Esophagus muscularis mucosa (tissue), 4 donors: Measurements from ENCODE around the gene LCE3C. TPM values are rescaled to one million over a fixed set of nuclear protein-coding genes. Genes with fewer than 3 reads are reported as not detected.
"Not testable (repeated sequence)": the region's sequence is repeated elsewhere in the genome, so short reads cannot be mapped to it uniquely, and the experiment has no call there.

Experiments used
- DNase-seq: peaks from one replicate; pipeline ENCODE4 v3.0.0-alpha.2; 2017; ENCODE audit errors: extremely low spot score
- H3K27ac ChIP-seq, 4 donors: fragments of 200-600 bp; sonication (generic); replicated peaks in 1 of 4; 1 replicate in 3 of 4; 2 replicates in 1 of 4; pipeline ENCODE4 v1.5.1; 2016 to 2019; ENCODE audit warnings: mild to moderate bottlenecking in 1 of 4
- H3K27me3 ChIP-seq, 4 donors: fragments of 200-600 bp; sonication (generic); one replicate each; pipeline versions ENCODE4 v1.5.1 to v1.6.0; 2016 to 2019
- H3K36me3 ChIP-seq, 4 donors: fragments of 200-600 bp; sonication (generic); one replicate each; pipeline ENCODE4 v1.5.1; 2016 to 2019
- H3K4me1 ChIP-seq, 4 donors: fragments of 200-600 bp; sonication (generic); one replicate each; pipeline ENCODE4 v1.5.1; 2016 to 2019
- H3K4me3 ChIP-seq, 4 donors: fragments of 200-600 bp; sonication (generic); 1 replicate in 2 of 4; 2 replicates in 2 of 4; pipeline ENCODE4 v1.5.1; 2016 to 2019; ENCODE audit warnings: mild to moderate bottlenecking in 4 of 4, moderate library complexity in 1 of 4
- H3K9me3 ChIP-seq, 4 donors: fragments of 200-600 bp; sonication (generic); 1 replicate in 3 of 4; 2 replicates in 1 of 4; pipeline ENCODE4 v1.5.1; 2016 to 2019
- EP300 ChIP-seq: sonication (generic); formaldehyde crosslinking; IDR thresholded peaks from one replicate; pipeline ENCODE4 v1.6.1; 2017; ENCODE audit warnings: antibody characterized with exemption
- POLR2A ChIP-seq: fragments of 450-650 bp; IDR thresholded peaks from one replicate; pipeline ENCODE4 v1.6.1; 2017; ENCODE audit warnings: antibody characterized with exemption, moderate library complexity, mild to moderate bottlenecking, low read depth
- POLR2AphosphoS5 ChIP-seq, 2 donors: sonication (generic); formaldehyde crosslinking; IDR thresholded peaks; one replicate each; pipeline ENCODE4 v1.6.1; 2017; ENCODE audit warnings: antibody characterized with exemption in 2 of 2
- WGBS: methylation state at CpG from one replicate; pipeline ENCODE4 v1.1.5; 2018; 5-methylcytosine and 5-hydroxymethylcytosine counted together
- intact Hi-C: fragments of 100-400 bp; cut with DNase I; formaldehyde crosslinking; loops from one replicate; pipeline ENCODE4 v1.15.1; 2023
- total RNA-seq, 4 donors: library from RNA; depleted of rRNA; stranded (reverse); fragments of >200 nt; gene quantifications; one replicate each; pipeline versions ENCODE4 v1.1.0 to v1.2.1, GENCODE V29; 2016
- TF ChIP-seq, protein P1 (sequence below), 3 experiments: fragments of 200-600 bp in 2 of 3; fragments of 450-650 bp in 1 of 3; sonication (generic) in 2 of 3; IDR thresholded peaks; one replicate each; pipeline ENCODE4 v1.5.1; 2017 to 2019; ENCODE audit warnings: antibody characterized with exemption in 3 of 3, mild to moderate bottlenecking in 2 of 3, moderate library complexity in 1 of 3

LCE3C gene
- total RNA-seq, 4 donors from 2014 or later: not detected

DNA sequence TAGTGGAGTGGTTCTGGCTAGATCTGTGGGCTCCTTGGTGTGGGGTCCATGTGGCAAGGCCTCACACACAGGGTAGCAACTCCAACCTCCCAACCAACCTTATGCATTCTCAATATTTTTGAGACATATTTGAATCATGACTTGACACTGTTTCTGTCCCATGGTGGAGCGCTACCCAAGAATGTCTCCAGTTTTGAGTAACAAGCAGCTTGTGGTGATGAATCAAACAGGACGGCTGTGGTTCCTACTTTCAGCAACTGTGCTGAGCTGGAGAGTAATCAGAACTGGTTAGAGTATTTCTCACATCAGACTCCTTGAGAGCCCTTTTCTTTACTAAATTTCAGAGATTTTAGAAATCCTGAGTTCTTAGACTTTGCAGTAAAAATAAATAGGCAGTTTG lies 22.9 kb upstream of the LCE3C start:
- H3K9me3 ChIP-seq: no peaks in the 10 kb centered on the region
- 77% methylated on average over 2 of the region's 2 CpGs for WGBS
- no peak for DNase-seq
- no peaks in the 10 kb centered on the region for H3K36me3 ChIP-seq
- no peak overlapping the region for H3K4me3 ChIP-seq
- no peak for TF ChIP-seq POLR2A
- TF ChIP-seq POLR2AphosphoS5 (IDR thresholded peaks at IDR 0.05): no peak
- TF ChIP-seq, protein P1, sequence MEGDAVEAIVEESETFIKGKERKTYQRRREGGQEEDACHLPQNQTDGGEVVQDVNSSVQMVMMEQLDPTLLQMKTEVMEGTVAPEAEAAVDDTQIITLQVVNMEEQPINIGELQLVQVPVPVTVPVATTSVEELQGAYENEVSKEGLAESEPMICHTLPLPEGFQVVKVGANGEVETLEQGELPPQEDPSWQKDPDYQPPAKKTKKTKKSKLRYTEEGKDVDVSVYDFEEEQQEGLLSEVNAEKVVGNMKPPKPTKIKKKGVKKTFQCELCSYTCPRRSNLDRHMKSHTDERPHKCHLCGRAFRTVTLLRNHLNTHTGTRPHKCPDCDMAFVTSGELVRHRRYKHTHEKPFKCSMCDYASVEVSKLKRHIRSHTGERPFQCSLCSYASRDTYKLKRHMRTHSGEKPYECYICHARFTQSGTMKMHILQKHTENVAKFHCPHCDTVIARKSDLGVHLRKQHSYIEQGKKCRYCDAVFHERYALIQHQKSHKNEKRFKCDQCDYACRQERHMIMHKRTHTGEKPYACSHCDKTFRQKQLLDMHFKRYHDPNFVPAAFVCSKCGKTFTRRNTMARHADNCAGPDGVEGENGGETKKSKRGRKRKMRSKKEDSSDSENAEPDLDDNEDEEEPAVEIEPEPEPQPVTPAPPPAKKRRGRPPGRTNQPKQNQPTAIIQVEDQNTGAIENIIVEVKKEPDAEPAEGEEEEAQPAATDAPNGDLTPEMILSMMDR (IDR thresholded peaks at IDR 0.05): no peak
- TF ChIP-seq EP300: no peak
- H3K4me1 ChIP-seq: no peaks in the 10 kb centered on the region
- intact Hi-C loops: loop anchor here (10.0 kb wide), 1 partner anchor 62 kb away; the partner anchor contains the start of genes CRCT1 and LCE5A
- H3K27me3 ChIP-seq: peaks cover 0 to 20% (median 0%) of the 10 kb centered on the region in 4 donors
- H3K27ac ChIP-seq: no peak overlapping the region

DNA sequence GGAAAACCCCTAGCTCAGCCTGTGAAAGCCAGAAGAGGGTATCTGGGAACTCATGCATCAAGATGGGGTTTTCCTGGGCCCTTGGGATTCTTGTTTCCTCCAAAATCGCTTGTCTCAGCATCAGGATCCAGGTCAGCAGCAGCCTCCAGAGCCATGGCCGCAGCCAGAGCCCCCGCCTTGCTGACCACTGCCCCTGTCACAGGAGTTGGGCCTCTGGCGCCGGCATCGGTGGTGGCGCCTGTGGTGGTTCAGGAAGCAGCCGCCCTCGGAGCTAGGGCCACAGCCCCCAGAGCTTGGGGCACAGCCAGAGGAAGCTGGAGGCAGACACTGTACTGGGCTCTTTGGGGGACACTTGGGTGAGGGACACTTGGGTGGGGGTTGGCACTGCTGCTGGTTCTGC lies 20.5 kb upstream of the LCE3C start:
- not testable (repeated sequence) for H3K27ac ChIP-seq, H3K9me3 ChIP-seq, H3K4me1 ChIP-seq, H3K4me3 ChIP-seq, H3K36me3 ChIP-seq, DNase-seq
- H3K27me3 ChIP-seq: peaks cover 0 to 11% (median 0%) of the 10 kb centered on the region in 4 donors
- no CpG with 5 or more reads among the region's 9 CpGs for WGBS
- intact Hi-C loops: loop anchor here (10.0 kb wide), 1 partner anchor 65 kb away; the partner anchor contains the start of genes CRCT1 and LCE5A

DNA sequence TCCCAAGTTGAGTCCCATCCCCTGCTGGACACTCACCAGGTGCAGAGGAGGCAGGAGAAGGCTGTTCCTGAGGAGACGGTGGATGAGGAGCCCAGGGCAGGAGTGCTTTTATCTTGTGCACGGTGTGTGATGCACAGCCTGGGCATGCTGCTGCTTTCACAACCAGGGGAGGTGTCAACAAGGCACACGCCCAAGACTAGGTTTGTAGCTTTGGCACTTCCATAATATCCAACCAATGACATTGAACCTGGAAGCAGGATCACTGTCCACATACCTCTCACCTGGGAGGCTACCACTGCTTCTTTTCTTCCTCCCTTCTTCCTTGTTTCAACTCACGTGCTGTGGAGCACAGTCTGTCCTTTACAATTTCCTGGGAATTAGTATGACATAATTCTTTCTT lies 19.6 kb upstream of the LCE3C start, which contains the start of gene LCE3D:
Gene LCE3D, minus strand, starts transcription at position 84 of the 400 bp plus-strand sequence. CDS start 580 bp downstream, outside the sequence.
- no peaks in the 10 kb centered on the region for H3K36me3 ChIP-seq
- no peak for DNase-seq
- no peak within 1 kb of the TSS for H3K27ac ChIP-seq
- TF ChIP-seq EP300 (no peak), POLR2AphosphoS5 (IDR thresholded peaks at IDR 0.05) (no peak), POLR2A (no peak)
- TF ChIP-seq, protein P1 (IDR thresholded peaks at IDR 0.05): no peak
- 78% methylated on average over 4 of the region's 4 CpGs for WGBS
- no peak within 1 kb of the TSS for H3K4me3 ChIP-seq
- H3K4me1 ChIP-seq: no peaks in the 10 kb centered on the region
- no peaks in the 10 kb centered on the region for H3K9me3 ChIP-seq
- intact Hi-C loops: no loop called here
- peaks cover 0 to 11% (median 0%) of the 10 kb centered on the region in 4 donors for H3K27me3 ChIP-seq

DNA sequence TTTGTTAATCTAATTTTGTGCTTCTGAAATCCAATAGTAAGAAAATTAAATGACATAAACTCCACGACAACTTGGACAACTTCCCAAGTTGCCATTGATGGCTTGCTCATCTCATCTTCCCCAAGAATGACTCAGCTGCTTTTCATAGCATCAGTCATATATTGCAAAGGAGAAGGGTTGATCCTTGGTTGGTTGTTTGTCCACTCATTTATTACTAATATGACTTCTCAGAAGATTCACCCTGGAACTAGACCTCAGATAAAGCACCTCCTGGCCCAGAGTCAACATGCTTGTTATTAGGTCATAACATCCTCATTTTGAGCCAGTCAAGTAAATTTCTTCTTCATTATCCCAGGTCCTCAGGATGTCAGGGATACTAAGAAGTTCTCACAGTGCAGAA lies 17.4 kb upstream of the LCE3C start:
- Histone ChIP-seq H3K4me1 (no peaks in the 10 kb centered on the region), H3K4me3 (no peak overlapping the region), H3K27ac (no peak overlapping the region), H3K27me3 (peaks cover 0 to 11% (median 0%) of the 10 kb centered on the region in 4 donors), H3K36me3 (no peaks in the 10 kb centered on the region), H3K9me3 (no peaks in the 10 kb centered on the region)
- DNase-seq: no peak
- TF ChIP-seq POLR2A (no peak), EP300 (no peak), POLR2AphosphoS5 (IDR thresholded peaks at IDR 0.05) (no peak)
- TF ChIP-seq, protein P1 (IDR thresholded peaks at IDR 0.05): no peak
- WGBS: 75% methylated on average over 1 of the region's 1 CpG
- intact Hi-C loops: no loop called here

DNA sequence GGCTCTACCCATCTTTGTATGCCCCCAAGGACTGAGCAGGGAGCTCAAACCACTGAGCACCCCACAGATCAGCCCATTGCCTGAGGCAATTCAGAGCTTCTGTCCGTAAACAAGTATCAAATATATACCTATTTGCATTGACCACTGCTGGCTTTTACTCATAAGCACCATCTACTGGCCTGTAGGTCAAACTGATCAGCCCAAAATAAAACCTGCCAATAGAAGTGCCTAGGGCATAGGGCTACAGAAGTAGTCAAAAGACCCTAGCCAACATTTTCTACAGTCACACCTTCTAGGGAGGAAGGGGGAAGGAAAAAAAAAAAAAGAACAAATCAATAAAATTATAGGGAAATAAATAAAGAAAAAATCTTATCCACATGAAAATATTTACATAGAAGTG lies 14.4 kb upstream of the LCE3C start:
- Histone ChIP-seq H3K4me3 (no peak overlapping the region), H3K36me3 (no peaks in the 10 kb centered on the region), H3K27me3 (no peaks in the 10 kb centered on the region), H3K27ac (no peak overlapping the region), H3K4me1 (no peaks in the 10 kb centered on the region), H3K9me3 (no peaks in the 10 kb centered on the region)
- intact Hi-C loops: no loop called here
- no CpG with 5 or more reads among the region's 1 CpG for WGBS
- DNase-seq: no peak
- TF ChIP-seq POLR2A: no peak
- no peak for TF ChIP-seq EP300
- no peak for TF ChIP-seq POLR2AphosphoS5 (IDR thresholded peaks at IDR 0.05)
- TF ChIP-seq, protein P1 (IDR thresholded peaks at IDR 0.05): no peak
